ENCODE data around the gene ABHD15.

ABHD15 gene

DNA sequence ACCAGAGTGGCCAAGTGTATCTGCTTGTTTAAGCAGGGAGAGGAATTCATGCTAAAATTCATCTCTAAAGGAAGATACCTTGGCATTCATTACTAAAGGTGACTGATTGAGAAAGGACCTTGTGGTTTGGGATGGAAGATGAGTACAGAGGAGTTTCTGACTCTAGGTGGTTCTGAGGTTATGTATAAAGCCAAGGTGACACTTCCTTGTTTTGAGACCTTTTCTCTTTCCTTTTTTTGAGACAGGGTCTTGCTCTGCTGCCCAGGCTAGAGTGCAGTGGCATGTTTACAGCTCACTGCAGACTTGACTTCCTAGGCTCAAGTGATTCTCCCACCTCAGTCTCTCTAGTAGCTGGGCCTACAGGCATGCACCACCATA is 9.1 kb downstream of the ABHD15 start:
- CTCF ChIA-PET, result interaction anchor here (1.6 to 6.1 kb wide), 4 partner anchors 9 to 34 kb away, joined by 5 to 26 read pairs (median 8); partner anchors contain the start of gene ABHD15
- POLR2A ChIA-PET, result no interaction called here
- TF ChIP-seq, protein P1, sequence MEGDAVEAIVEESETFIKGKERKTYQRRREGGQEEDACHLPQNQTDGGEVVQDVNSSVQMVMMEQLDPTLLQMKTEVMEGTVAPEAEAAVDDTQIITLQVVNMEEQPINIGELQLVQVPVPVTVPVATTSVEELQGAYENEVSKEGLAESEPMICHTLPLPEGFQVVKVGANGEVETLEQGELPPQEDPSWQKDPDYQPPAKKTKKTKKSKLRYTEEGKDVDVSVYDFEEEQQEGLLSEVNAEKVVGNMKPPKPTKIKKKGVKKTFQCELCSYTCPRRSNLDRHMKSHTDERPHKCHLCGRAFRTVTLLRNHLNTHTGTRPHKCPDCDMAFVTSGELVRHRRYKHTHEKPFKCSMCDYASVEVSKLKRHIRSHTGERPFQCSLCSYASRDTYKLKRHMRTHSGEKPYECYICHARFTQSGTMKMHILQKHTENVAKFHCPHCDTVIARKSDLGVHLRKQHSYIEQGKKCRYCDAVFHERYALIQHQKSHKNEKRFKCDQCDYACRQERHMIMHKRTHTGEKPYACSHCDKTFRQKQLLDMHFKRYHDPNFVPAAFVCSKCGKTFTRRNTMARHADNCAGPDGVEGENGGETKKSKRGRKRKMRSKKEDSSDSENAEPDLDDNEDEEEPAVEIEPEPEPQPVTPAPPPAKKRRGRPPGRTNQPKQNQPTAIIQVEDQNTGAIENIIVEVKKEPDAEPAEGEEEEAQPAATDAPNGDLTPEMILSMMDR (IDR thresholded peaks at IDR 0.05; ENCODE audit: control extremely low read depth, extremely low read depth, low read depth, missing control alignments), result no peak
- DNase-seq (ENCODE audit: extremely low spot score), result no peak

- no peak for DNase-seq (ENCODE audit: extremely low spot score)
- ChIA-PET CTCF (interaction anchor here (0.9 to 6.1 kb wide), 6 partner anchors 9 to 187 kb away, joined by 3 to 26 read pairs (median 5); partner anchors contain the start of gene ABHD15), POLR2A (no interaction called here)
- TF ChIP-seq, protein P1 (IDR thresholded peaks at IDR 0.05; ENCODE audit: control extremely low read depth, extremely low read depth, low read depth, missing control alignments), result no peak
These were observed 9.6 kb downstream of the ABHD15 start for GRCh38 chr17:29557085-29557738.

- ChIA-PET CTCF (interaction anchor here (0.8 to 6.1 kb wide), 6 partner anchors 11 to 185 kb away, joined by 3 to 26 read pairs (median 5); partner anchors contain the start of gene ABHD15), POLR2A (interaction anchor here (0.6 kb wide), 1 partner anchor 283 kb away, joined by 4 read pairs; no protein-coding TSS in a partner anchor)
- DNase-seq (ENCODE audit: extremely low spot score), result no peak
- TF ChIP-seq, protein P1 (IDR thresholded peaks at IDR 0.05; ENCODE audit: control extremely low read depth, extremely low read depth, low read depth, missing control alignments), result no peak
These were observed 11.0 kb downstream of the ABHD15 start for GRCh38 chr17:29555840-29556239.

- TF ChIP-seq, protein P1 (IDR thresholded peaks at IDR 0.05; ENCODE audit: control extremely low read depth, extremely low read depth, low read depth, missing control alignments), result no peak
- peak; percentile 55 for DNase-seq (ENCODE audit: extremely low spot score)
- ChIA-PET POLR2A (no interaction called here), CTCF (interaction anchor here (0.7 to 4.5 kb wide), 7 partner anchors 12 to 27 kb away, joined by 3 to 27 read pairs (median 3); partner anchors contain the start of gene ABHD15)
These were observed 17.5 kb downstream of the ABHD15 start for GRCh38 chr17:29549177-29549923.

DNA sequence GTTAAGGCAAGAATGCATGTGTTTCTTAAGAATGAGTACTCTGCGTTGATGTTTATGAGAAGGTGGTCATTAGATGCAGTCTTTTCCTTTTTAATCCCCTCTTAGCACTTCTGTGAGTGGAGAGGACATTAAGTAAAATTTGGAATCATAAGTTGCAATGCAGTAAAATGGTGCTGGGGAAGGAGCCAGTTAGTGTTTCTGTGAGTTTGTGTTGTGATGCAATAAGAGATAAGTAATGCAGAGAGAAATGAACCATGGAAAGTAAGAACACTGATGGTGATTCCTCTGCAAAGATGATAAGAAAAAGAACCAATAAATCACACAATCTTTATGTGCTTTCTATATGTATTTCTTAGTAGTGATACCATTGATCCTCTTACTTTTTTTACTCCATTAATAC is 20.0 kb downstream of the ABHD15 start:
- DNase-seq (ENCODE audit: extremely low spot score), result no peak
- CTCF ChIA-PET, result interaction anchor here (1.6 to 4.5 kb wide), 3 partner anchors 11 to 18 kb away, joined by 3 to 27 read pairs (median 16); no protein-coding TSS in a partner anchor
- TF ChIP-seq, protein P1 (IDR thresholded peaks at IDR 0.05; ENCODE audit: control extremely low read depth, extremely low read depth, low read depth, missing control alignments), result no peak
- POLR2A ChIA-PET, result no interaction called here

DNA sequence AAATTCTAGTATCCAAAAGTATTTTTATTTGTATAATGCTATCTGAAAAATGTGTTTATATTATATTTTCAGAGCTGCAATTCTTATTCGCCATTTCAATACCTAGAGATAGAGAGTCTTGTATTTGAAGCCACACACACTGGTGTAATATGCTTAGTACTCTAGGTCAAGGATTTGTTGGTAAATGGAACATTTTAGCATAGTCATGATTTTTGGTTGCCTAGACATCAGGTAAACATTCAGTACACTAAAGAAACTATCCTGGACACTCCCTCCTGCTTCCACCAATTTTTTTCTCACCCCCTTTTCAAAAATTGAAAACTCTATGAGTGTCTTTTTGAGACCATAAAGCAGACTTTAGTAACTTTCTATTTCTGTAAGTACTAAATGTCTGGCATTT is 20.8 kb downstream of the ABHD15 start:
- TF ChIP-seq, protein P1 (IDR thresholded peaks at IDR 0.05; ENCODE audit: control extremely low read depth, extremely low read depth, low read depth, missing control alignments), result no peak
- no peak for DNase-seq (ENCODE audit: extremely low spot score)
- ChIA-PET CTCF (interaction anchor here (1.2 to 2.3 kb wide), 5 partner anchors 10 to 175 kb away, joined by 3 to 16 read pairs (median 4); partner anchors contain the start of gene ABHD15), POLR2A (no interaction called here)

Data from GM10248 (cell line).